Cardiac muscle cell (in vitro differentiated cells and primary cell): ENCODE data around the gene FAM174B. TPM values are rescaled to one million over a fixed set of nuclear protein-coding genes. Genes with fewer than 3 reads are reported as not detected.
A peak's percentile ranks its signal among the peaks of the same experiment; 100 is the strongest.

Experiments used
- DNase-seq, 2 donors: peaks; one replicate each; pipeline versions ENCODE4 v3.0.0 to v3.0.0-alpha.2; 2010 to 2017; ENCODE audit warnings: low read depth in 1 of 2, low spot score in 1 of 2
- H3K27ac ChIP-seq: fragments of 200-600 bp; sonication (generic); 2 replicates; pipeline ENCODE4 v1.5.1; 2016
- H3K27me3 ChIP-seq: fragments of 200-600 bp; sonication (generic); 2 replicates; pipeline ENCODE4 v1.6.0; 2016; ENCODE audit warnings: control low read depth
- H3K36me3 ChIP-seq: fragments of 200-600 bp; sonication (generic); 2 replicates; pipeline ENCODE4 v1.5.1; 2016; ENCODE audit warnings: control low read depth
- H3K4me1 ChIP-seq: fragments of 200-600 bp; sonication (generic); 2 replicates; pipeline ENCODE4 v1.8.1; 2017; ENCODE audit warnings: low read depth, mild to moderate bottlenecking, mixed run types
- H3K4me3 ChIP-seq: fragments of 200-600 bp; sonication (generic); 2 replicates; pipeline ENCODE4 v1.5.1; 2016; ENCODE audit warnings: mild to moderate bottlenecking
- H3K9me3 ChIP-seq: fragments of 200-600 bp; sonication (generic); 2 replicates; pipeline ENCODE4 v1.5.1; 2017; ENCODE audit warnings: low read depth, mild to moderate bottlenecking, control low read depth
- polyA plus RNA-seq: library from polyadenylated mRNA; unstranded; fragments of >200 nt; fragmentation: Nextera tagmentation; extraction: Ambion mirVana; gene quantifications from 2 replicates; pipeline ENCODE4 v1.2.1, GENCODE V29; 2016
- total RNA-seq: library from RNA; depleted of rRNA; stranded (reverse); fragments of >200 nt; gene quantifications from 2 replicates; pipeline ENCODE4 v1.2.3, GENCODE V29; 2016
- TF ChIP-seq, protein P1 (sequence below): IDR thresholded peaks from 2 replicates; pipeline ENCODE4 v1.5.1; 2012; ENCODE audit warnings: low read depth, mild to moderate bottlenecking, low read length

The FAM174B gene
- total and polyA plus RNA-seq, 2 experiments from 2014 or later = 9.3 to 30.2 TPM

DNA sequence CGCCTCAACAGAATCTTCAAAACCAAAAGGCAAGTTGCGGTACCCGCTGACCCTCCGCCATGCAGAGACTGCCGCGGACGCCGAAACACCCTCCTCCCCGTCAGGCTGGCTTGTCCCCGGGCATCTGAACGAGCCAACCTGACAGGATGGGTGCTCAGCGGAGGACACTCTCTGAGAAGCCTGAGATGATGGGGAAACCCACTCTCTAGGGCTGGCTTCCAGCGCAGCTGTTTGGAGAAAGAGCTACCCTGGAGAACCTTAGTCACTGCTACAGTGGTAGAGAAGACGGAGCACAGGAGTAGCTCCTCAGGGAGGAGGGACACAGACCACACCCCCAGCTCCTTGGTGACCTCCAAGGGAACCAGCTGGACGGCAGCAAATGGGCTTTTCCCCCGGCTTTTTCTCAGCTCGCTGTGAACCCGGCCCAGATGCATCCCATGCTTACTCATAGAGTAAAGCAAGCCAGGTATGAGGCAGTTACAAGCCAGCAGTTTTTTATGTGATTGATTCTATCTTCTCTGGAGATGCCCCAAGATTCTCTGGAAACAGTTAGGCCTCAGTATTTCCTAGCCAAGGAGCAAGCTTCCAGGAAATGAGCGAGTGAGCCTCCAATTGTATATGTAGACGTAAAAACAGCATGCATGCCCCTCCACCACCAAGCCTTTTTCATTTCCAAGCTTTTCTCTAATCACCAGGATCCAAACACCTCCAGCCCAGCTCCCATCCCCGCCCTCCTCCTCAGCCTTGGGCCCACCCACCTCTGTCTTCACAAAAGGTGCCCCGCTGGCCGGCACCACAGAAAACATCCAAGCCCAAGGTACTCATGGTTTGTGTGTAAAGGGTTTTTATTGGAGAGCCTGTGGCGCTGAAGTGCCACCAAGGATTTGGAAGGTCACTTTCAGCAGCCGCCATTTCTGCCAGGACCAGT is 38.7 kb downstream of the FAM174B start:
- H3K36me3 ChIP-seq = no peaks in the 10 kb centered on the region
- TF ChIP-seq, protein P1, sequence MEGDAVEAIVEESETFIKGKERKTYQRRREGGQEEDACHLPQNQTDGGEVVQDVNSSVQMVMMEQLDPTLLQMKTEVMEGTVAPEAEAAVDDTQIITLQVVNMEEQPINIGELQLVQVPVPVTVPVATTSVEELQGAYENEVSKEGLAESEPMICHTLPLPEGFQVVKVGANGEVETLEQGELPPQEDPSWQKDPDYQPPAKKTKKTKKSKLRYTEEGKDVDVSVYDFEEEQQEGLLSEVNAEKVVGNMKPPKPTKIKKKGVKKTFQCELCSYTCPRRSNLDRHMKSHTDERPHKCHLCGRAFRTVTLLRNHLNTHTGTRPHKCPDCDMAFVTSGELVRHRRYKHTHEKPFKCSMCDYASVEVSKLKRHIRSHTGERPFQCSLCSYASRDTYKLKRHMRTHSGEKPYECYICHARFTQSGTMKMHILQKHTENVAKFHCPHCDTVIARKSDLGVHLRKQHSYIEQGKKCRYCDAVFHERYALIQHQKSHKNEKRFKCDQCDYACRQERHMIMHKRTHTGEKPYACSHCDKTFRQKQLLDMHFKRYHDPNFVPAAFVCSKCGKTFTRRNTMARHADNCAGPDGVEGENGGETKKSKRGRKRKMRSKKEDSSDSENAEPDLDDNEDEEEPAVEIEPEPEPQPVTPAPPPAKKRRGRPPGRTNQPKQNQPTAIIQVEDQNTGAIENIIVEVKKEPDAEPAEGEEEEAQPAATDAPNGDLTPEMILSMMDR = no peak
- H3K4me1 ChIP-seq = peaks cover 16% of the 10 kb centered on the region
- H3K27me3 ChIP-seq = no peaks in the 10 kb centered on the region
- H3K27ac ChIP-seq = peak overlapping the region; percentile 83
- no peak overlapping the region for H3K4me3 ChIP-seq
- H3K9me3 ChIP-seq = no peaks in the 10 kb centered on the region
- peak in 1 of 2 donors; percentile 32 for DNase-seq

DNA sequence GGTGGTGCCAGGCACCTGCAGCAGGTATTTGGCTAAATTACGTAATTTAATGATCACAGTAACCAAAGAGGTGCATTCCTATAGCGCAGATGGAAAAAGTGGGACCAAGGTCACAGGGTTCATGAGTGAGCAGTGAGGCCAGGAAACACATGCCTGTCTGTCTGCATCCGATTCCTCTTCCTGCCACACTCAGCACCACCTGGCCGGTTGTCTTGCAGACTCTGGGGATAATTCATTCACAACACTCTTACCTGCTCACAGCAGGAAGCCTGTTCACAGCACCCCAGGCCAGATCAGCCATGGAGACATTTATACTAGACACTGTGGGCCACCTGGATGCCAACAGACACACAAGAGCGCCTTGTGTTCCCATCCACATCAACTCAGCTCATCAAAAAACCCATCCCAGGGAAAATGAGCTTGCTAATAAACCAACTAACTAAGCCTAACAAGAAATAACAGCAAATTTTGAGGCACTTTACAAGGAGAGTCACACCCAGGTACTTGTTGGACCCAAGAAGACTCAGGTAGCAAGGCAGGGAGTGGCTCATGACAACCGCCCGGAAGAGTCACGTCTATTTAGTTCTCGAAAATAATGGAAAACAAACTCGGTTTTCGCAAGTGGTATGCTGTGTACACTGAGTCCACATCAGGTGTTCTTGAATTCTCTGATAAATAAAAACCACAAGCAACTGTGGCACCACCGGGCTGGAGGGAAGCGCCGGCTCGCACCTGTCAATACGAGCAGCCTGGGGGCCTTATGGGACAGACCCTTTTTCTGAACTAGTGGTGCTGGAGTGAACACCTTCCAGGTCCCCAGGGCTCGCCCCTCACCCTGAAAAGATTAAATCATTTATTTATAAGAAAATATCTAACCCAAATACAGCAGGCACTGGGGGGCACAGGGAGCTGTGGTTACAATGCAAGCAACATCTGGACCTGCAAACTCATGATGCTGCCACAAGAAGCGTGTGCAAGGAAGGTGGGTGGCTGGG is 40.5 kb downstream of the FAM174B start:
- TF ChIP-seq, protein P1 = no peak

DNA sequence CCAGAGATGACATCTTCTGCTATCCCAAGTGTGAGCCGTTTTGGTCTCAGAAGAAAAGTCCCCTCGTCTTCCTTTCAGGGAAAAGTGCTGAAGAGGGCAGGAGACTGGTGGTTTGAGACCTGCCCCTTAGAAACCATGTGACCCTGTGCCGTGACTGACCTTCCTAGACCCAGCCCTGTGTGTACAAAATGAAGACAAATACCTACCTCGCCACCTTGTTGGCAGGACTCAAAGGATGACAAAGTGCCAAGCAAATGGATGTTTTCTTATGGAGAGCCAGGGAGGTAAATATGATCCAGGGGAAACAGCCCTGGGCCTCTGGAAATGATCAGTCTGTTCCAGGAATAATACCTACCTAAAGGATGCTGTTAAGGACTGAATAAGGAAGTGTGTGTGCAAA is 41.3 kb downstream of the FAM174B start:
- no peaks in the 10 kb centered on the region for H3K36me3 ChIP-seq
- H3K27ac ChIP-seq = no peak overlapping the region
- H3K4me1 ChIP-seq = peaks cover 16% of the 10 kb centered on the region
- H3K4me3 ChIP-seq = no peak overlapping the region
- no peak for DNase-seq
- no peaks in the 10 kb centered on the region for H3K9me3 ChIP-seq
- TF ChIP-seq, protein P1 = no peak
- no peaks in the 10 kb centered on the region for H3K27me3 ChIP-seq

More for the DNA sequence above, 40.5 kb downstream of the FAM174B start:
- H3K4me3 ChIP-seq = no peak overlapping the region
- no peaks in the 10 kb centered on the region for H3K9me3 ChIP-seq
- no peak for DNase-seq
- H3K27me3 ChIP-seq = no peaks in the 10 kb centered on the region
- peaks cover 16% of the 10 kb centered on the region for H3K4me1 ChIP-seq
- no peak overlapping the region for H3K27ac ChIP-seq
- H3K36me3 ChIP-seq = no peaks in the 10 kb centered on the region

DNA sequence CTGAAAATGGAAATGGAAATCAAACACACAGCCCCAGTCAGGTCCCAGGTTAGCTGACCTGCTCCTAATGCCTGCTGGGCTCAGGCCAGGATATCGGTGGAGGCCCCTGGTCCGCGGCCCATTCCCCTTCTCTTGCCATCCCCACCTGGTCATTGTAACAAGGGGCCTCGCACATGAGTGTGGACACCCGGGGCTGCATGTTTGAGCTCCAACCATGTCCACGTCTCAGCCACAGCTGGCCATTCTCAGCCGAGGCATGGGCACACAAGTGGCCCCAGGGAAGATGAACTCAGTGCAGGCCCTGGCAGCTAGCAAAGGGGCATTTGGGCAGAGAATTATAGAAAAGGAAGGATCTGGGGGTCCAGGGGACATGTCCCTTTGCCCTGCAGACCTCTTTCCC is 41.7 kb downstream of the FAM174B start:
- no peaks in the 10 kb centered on the region for H3K36me3 ChIP-seq
- DNase-seq = no peak

DNA sequence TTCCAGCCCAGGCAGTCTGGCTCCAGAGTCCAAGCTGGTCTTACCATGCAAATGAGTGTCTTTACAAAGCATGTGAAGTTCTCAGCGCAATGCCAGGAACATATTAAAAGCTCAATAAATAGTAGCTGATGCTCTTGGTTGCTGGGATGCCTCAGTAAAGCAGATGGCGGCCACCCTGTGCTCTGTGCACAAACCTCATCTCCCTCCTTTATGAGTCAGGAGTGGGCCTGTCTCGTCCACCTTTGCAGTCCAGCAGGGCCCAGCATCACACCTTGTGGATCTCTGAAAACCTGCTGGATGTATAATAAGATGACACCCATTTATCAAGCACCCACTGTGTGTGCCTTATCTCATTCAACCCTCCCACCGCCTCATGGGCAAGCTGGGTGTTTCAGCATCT is 42.7 kb downstream of the FAM174B start:
- H3K27ac ChIP-seq = no peak overlapping the region
- H3K27me3 ChIP-seq = no peaks in the 10 kb centered on the region
- DNase-seq = no peak
- TF ChIP-seq, protein P1 = no peak
- no peaks in the 10 kb centered on the region for H3K9me3 ChIP-seq
- no peaks in the 10 kb centered on the region for H3K36me3 ChIP-seq
- peaks cover 11% of the 10 kb centered on the region for H3K4me1 ChIP-seq
- no peak overlapping the region for H3K4me3 ChIP-seq

More for the DNA sequence above, 41.7 kb downstream of the FAM174B start:
- TF ChIP-seq, protein P1 = no peak
- H3K9me3 ChIP-seq = no peaks in the 10 kb centered on the region
- H3K27me3 ChIP-seq = no peaks in the 10 kb centered on the region
- peaks cover 16% of the 10 kb centered on the region for H3K4me1 ChIP-seq
- H3K4me3 ChIP-seq = no peak overlapping the region
- H3K27ac ChIP-seq = no peak overlapping the region
